Measurements from ENCODE around the gene ATP7A.

DNA sequence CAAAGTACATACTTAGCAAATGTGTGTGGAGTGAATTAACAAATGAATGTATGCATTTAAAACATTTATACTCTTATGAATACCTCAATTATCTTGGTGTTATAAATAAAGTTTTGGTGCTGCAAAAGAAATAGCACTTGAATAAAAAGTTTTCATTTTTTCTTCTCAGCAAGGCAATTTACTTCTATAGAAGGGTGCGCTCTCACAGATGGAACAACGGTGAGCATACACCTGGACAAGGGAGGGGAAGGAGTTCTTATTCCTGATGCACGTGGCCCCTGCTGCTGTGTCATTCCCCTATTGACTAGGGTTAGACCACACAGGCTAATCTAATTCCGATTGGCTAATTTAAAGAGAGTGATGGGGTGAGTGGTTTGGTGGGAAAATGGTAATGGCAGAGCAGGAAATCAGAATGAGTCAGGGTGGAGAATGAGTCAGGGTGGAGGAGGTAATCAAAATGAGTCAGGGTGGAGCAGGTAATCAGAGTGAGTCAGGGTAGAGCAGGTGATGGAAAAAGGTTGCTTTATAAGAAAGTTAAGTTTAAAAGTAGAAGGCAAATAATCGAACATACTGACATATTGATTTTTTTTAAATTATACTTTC lies 165.4 kb downstream of the ATP7A start:
- TF ChIP-seq, protein P1, sequence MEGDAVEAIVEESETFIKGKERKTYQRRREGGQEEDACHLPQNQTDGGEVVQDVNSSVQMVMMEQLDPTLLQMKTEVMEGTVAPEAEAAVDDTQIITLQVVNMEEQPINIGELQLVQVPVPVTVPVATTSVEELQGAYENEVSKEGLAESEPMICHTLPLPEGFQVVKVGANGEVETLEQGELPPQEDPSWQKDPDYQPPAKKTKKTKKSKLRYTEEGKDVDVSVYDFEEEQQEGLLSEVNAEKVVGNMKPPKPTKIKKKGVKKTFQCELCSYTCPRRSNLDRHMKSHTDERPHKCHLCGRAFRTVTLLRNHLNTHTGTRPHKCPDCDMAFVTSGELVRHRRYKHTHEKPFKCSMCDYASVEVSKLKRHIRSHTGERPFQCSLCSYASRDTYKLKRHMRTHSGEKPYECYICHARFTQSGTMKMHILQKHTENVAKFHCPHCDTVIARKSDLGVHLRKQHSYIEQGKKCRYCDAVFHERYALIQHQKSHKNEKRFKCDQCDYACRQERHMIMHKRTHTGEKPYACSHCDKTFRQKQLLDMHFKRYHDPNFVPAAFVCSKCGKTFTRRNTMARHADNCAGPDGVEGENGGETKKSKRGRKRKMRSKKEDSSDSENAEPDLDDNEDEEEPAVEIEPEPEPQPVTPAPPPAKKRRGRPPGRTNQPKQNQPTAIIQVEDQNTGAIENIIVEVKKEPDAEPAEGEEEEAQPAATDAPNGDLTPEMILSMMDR (IDR thresholded peaks at IDR 0.05) = no peak
- TF ChIP-seq USF1 (IDR thresholded peaks at IDR 0.05; ENCODE audit: borderline replicate concordance, low read depth) = no peak
- no peak; the same call in 1 of the 2 replicates for TF ChIP-seq FOSL2 (IDR thresholded peaks at IDR 0.05; ENCODE audit: borderline replicate concordance, low read depth)
- no peak for TF ChIP-seq YY1 (IDR thresholded peaks at IDR 0.05; ENCODE audit: low read depth)
- no peak for TF ChIP-seq MEF2A (IDR thresholded peaks at IDR 0.05; ENCODE audit: borderline replicate concordance, low read depth)
- no peak for TF ChIP-seq EP300 (IDR thresholded peaks at IDR 0.05; ENCODE audit: borderline replicate concordance in 1 of 2, low read depth in 1 of 2, low read length in 1 of 2)
- TF ChIP-seq FOXM1 (IDR thresholded peaks at IDR 0.05; ENCODE audit: low read depth) = no peak
- no peak for TF ChIP-seq SIN3A (IDR thresholded peaks at IDR 0.05; ENCODE audit: borderline replicate concordance, low read depth, low read length)
- no peak for TF ChIP-seq REST (IDR thresholded peaks at IDR 0.05; ENCODE audit: low read depth, low read length)
- TF ChIP-seq MAX (IDR thresholded peaks at IDR 0.05; ENCODE audit: low read depth) = no peak
